GM12878 (cell line): ENCODE measurements around the gene GIGYF2. TPM values are rescaled to one million over a fixed set of nuclear protein-coding genes. Genes with fewer than 3 reads are reported as not detected.

Experiments used
- ATAC-seq: fragments of 200-7000 bp; cut with Tn5 transposase; 3 replicates; pipeline ENCODE4 v1.9.1; 2020; ENCODE audit warnings: mild to moderate bottlenecking, moderate library complexity
- BruUV-seq: library from RNA; stranded (reverse); fragments of 400-500 nt; replicated peaks from 2 replicates; lab custom pipeline; 2021; lab: Mats Ljungman, UMichigan
- CTCF ChIA-PET: fragments of 300-600 bp; sonication (Branson Sonifier 250); formaldehyde crosslinking; extraction: SDS; loops from one replicate; lab custom pipeline; 2021; ENCODE audit warnings: inconsistent platforms; lab: Yijun Ruan, JAX
- POLR2A ChIA-PET: fragments of 350-600 bp; formaldehyde crosslinking; extraction: SDS; loops from one replicate; lab custom pipeline; 2021; ENCODE audit warnings: inconsistent platforms; lab: Charles Lee
- RAD21 ChIA-PET: fragments of 300-600 bp; sonication (Branson Sonifier 250); formaldehyde crosslinking; loops from one replicate; lab custom pipeline; 2023; ENCODE audit warnings: antibody characterized with exemption; ENCODE audit not compliant: unreplicated experiment; lab: Charles Lee
- SMC1A ChIA-PET: fragments of 300-600 bp; sonication (Branson Sonifier 250); formaldehyde crosslinking; loops from one replicate; lab custom pipeline; 2023; ENCODE audit not compliant: unreplicated experiment, uncharacterized antibody; lab: Charles Lee
- DNase-seq: peaks from one replicate; pipeline ENCODE4 v3.0.0-alpha.2; 2011; ENCODE audit warnings: low read depth, low spot score
- FAIRE-seq: peaks from 3 replicates; lab custom pipeline; 2011; peaks lifted over from hg19 to GRCh38; lab: Jason Lieb, UNC
- H2AFZ ChIP-seq: 2 replicates; pipeline ENCODE4 v1.6.0; 2011; ENCODE audit warnings: low read depth, low read length, control low read depth; ENCODE audit not compliant: control insufficient read depth
- H3K27ac ChIP-seq: 2 replicates; pipeline ENCODE4 v1.5.1; 2011; ENCODE audit warnings: control low read depth; ENCODE audit not compliant: control insufficient read depth, insufficient read depth
- H3K27me3 ChIP-seq, 2 experiments: replicated peaks in 1 of 2; 2 replicates each; pipeline versions ENCODE4 v1.6.0 to v1.6.1; 2011; ENCODE audit warnings: low read length in 1 of 2; ENCODE audit not compliant: control insufficient read depth in 2 of 2, insufficient read depth in 2 of 2
- H3K36me3 ChIP-seq, 2 experiments: 2 replicates each; pipeline ENCODE4 v1.5.1; 2011; ENCODE audit warnings: low read length in 1 of 2; ENCODE audit not compliant: control insufficient read depth in 2 of 2, insufficient read depth in 2 of 2
- H3K4me1 ChIP-seq: 2 replicates; pipeline ENCODE4 v1.6.1; 2011; ENCODE audit warnings: mild to moderate bottlenecking, low read length, moderate library complexity, mixed read lengths; ENCODE audit not compliant: control insufficient read depth, insufficient read depth
- H3K4me2 ChIP-seq: 2 replicates; pipeline ENCODE4 v1.6.0; 2011; ENCODE audit warnings: control low read depth; ENCODE audit not compliant: control insufficient read depth, insufficient read depth
- H3K4me3 ChIP-seq: fragments of 200-600 bp; sonication (generic); 2 replicates; pipeline ENCODE4 v1.5.1; 2016
- H3K79me2 ChIP-seq: 2 replicates; pipeline ENCODE4 v1.6.0; 2011; ENCODE audit warnings: low read length; ENCODE audit not compliant: control insufficient read depth, insufficient read depth
- H3K9ac ChIP-seq: 2 replicates; pipeline ENCODE4 v1.8.0; 2011; ENCODE audit warnings: low read length, control low read depth, mixed read lengths; ENCODE audit not compliant: control insufficient read depth, insufficient read depth
- H3K9me3 ChIP-seq: replicated peaks from 3 replicates; pipeline ENCODE4 v1.5.1; 2011; ENCODE audit warnings: mild to moderate bottlenecking, low read length; ENCODE audit not compliant: control insufficient read depth, insufficient read depth
- H4K20me1 ChIP-seq: 2 replicates; pipeline ENCODE4 v1.6.0; 2011; ENCODE audit not compliant: control insufficient read depth, insufficient read depth
- CHD4 ChIP-seq: fragments of 200-600 bp; sonication (generic); IDR thresholded peaks from 2 replicates; pipeline ENCODE4 v1.6.1; 2016; ENCODE audit warnings: mild to moderate bottlenecking
- GABPA ChIP-seq: IDR thresholded peaks from 2 replicates; pipeline ENCODE4 v1.6.1; 2014; ENCODE audit warnings: antibody characterized with exemption, low read depth, mild to moderate bottlenecking, inconsistent platforms
- MTA3 ChIP-seq: IDR thresholded peaks from 2 replicates; pipeline ENCODE4 v1.6.1; 2012; ENCODE audit warnings: low read length, inconsistent platforms, borderline replicate concordance
- RUNX3 ChIP-seq: IDR thresholded peaks from 2 replicates; pipeline ENCODE4 v1.6.1; 2012; ENCODE audit warnings: low read length, inconsistent platforms
- SPI1 ChIP-seq: IDR thresholded peaks from 2 replicates; pipeline ENCODE4 v1.6.1; 2011; ENCODE audit warnings: low read depth, mild to moderate bottlenecking, low read length, moderate library complexity, borderline replicate concordance; ENCODE audit not compliant: insufficient read depth
- YY1 ChIP-seq: IDR thresholded peaks from 2 replicates; pipeline ENCODE4 v1.6.1; 2011; ENCODE audit warnings: low read depth, mild to moderate bottlenecking, low read length
- WGBS: methylation state at CpG from one replicate; pipeline ENCODE4 v1.1.6; 2016; ENCODE audit warnings: low lambda C conversion rate; ENCODE audit not compliant: insufficient replicate concordance, insufficient coverage; ENCODE audit errors: missing lambda C conversion rate; 5-methylcytosine and 5-hydroxymethylcytosine counted together
- in situ Hi-C: fragments of 300-500 bp; cut with MboI; formaldehyde crosslinking; loops from 9 replicates; pipeline ENCODE4 v1.14.3; 2018; ENCODE audit warnings: mixed read lengths
- intact Hi-C: fragments of 100-400 bp; cut with micrococcal nuclease; formaldehyde crosslinking; loops from one replicate; pipeline ENCODE4 v1.14.2; 2022; ENCODE audit not compliant: unreplicated experiment
- polyA plus RNA-seq, 11 experiments: library from polyadenylated mRNA; depleted of rRNA in 4 of 11; unstranded in 6 of 11; stranded (reverse) in 5 of 11; fragments of >200 nt; fragmentation: Nextera tagmentation in 4 of 11; fragmentation: Illumina TruSeq in 1 of 11; extraction: Ambion mirVana in 4 of 11; extraction: Trizol in 1 of 11; gene quantifications; 1 replicate in 1 of 11; 2 replicates in 10 of 11; pipeline versions ENCODE4 v1.2.1 to v1.2.3, GENCODE V29; 2011 to 2016; ENCODE audit warnings: inconsistent platforms in 2 of 11, missing spikeins in 2 of 11, low read depth in 1 of 11
- total RNA-seq, 4 experiments: library from RNA; depleted of rRNA in 3 of 4; stranded (reverse); fragments of >200 nt in 3 of 4; fragmentation: Illumina TruSeq in 1 of 4; extraction: Trizol in 1 of 4; gene quantifications; 2 replicates each; pipeline versions ENCODE4 v1.2.1 to v1.2.3, GENCODE V29; 2013 to 2021
- TF ChIP-seq, protein P1 (sequence below): IDR thresholded peaks from 2 replicates; pipeline ENCODE4 v1.6.1; 2011; ENCODE audit warnings: mild to moderate bottlenecking, low read depth, low read length, moderate library complexity; ENCODE audit not compliant: insufficient replicate concordance
- TF ChIP-seq, protein P2 (sequence below): IDR thresholded peaks from 2 replicates; pipeline ENCODE4 v1.6.1; 2011; ENCODE audit warnings: borderline replicate concordance, low read depth, mild to moderate bottlenecking, moderate library complexity, mixed read lengths, low read length; ENCODE audit not compliant: insufficient read depth; ENCODE audit errors: extremely low read length
- TF ChIP-seq, protein P3 (sequence below): IDR thresholded peaks from 2 replicates; pipeline ENCODE4 v1.6.1; 2012; ENCODE audit warnings: mild to moderate bottlenecking, low read depth, low read length
- TF ChIP-seq, protein P4 (sequence below): fragments of 450-650 bp; IDR thresholded peaks from 2 replicates; pipeline ENCODE4 v1.6.1; 2016; ENCODE audit warnings: mild to moderate bottlenecking, moderate library complexity, borderline replicate concordance
- TF ChIP-seq, protein P5 (sequence below): IDR thresholded peaks from 2 replicates; pipeline ENCODE4 v1.6.1; 2012; ENCODE audit warnings: low read length, inconsistent platforms

GIGYF2 gene
- total and polyA plus RNA-seq, 10 of the 15 experiments (the other 5 are each of a cell fraction or from before 2014, with no cell fraction given), result 12.2 to 47.2 (median 39.0) TPM

DNA sequence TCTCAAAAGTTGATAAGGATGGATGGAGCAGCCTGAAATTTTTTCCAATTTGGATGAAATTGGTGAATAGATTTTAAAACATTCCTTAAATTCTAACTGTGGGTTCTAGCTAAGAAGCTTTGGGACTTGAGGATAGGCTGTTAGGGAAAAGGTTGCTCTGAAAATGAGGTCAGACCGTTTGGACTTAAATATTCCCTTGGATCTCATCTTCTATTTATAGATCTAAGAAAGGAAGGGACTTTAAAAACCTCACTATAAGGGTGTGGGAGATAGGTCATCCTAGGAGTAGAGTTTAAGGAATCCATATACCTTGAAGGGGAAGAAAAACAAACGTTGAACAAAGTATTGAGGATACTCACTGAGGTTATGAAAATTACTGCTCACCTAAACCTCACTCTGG lies 155.5 kb downstream of the GIGYF2 start:
- no peak for FAIRE-seq
- in situ Hi-C loops, result loop anchor here (5.0 kb wide), 2 partner anchors 175 to 400 kb away; partner anchors contain the start of gene ATG16L1
- CTCF ChIA-PET, result interaction anchor here (0.6 to 4.1 kb wide), 18 partner anchors 9 to 411 kb away, joined by 3 to 37 read pairs (median 4); partner anchors contain the start of genes ATG16L1 and INPP5D
- TF ChIP-seq MTA3, result no peak
- TF ChIP-seq, protein P1, sequence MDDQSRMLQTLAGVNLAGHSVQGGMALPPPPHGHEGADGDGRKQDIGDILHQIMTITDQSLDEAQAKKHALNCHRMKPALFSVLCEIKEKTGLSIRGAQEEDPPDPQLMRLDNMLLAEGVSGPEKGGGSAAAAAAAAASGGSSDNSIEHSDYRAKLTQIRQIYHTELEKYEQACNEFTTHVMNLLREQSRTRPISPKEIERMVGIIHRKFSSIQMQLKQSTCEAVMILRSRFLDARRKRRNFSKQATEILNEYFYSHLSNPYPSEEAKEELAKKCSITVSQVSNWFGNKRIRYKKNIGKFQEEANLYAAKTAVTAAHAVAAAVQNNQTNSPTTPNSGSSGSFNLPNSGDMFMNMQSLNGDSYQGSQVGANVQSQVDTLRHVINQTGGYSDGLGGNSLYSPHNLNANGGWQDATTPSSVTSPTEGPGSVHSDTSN, result no peak
- TF ChIP-seq, protein P2, sequence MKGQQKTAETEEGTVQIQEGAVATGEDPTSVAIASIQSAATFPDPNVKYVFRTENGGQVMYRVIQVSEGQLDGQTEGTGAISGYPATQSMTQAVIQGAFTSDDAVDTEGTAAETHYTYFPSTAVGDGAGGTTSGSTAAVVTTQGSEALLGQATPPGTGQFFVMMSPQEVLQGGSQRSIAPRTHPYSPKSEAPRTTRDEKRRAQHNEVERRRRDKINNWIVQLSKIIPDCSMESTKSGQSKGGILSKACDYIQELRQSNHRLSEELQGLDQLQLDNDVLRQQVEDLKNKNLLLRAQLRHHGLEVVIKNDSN, result no peak
- TF ChIP-seq, protein P3, sequence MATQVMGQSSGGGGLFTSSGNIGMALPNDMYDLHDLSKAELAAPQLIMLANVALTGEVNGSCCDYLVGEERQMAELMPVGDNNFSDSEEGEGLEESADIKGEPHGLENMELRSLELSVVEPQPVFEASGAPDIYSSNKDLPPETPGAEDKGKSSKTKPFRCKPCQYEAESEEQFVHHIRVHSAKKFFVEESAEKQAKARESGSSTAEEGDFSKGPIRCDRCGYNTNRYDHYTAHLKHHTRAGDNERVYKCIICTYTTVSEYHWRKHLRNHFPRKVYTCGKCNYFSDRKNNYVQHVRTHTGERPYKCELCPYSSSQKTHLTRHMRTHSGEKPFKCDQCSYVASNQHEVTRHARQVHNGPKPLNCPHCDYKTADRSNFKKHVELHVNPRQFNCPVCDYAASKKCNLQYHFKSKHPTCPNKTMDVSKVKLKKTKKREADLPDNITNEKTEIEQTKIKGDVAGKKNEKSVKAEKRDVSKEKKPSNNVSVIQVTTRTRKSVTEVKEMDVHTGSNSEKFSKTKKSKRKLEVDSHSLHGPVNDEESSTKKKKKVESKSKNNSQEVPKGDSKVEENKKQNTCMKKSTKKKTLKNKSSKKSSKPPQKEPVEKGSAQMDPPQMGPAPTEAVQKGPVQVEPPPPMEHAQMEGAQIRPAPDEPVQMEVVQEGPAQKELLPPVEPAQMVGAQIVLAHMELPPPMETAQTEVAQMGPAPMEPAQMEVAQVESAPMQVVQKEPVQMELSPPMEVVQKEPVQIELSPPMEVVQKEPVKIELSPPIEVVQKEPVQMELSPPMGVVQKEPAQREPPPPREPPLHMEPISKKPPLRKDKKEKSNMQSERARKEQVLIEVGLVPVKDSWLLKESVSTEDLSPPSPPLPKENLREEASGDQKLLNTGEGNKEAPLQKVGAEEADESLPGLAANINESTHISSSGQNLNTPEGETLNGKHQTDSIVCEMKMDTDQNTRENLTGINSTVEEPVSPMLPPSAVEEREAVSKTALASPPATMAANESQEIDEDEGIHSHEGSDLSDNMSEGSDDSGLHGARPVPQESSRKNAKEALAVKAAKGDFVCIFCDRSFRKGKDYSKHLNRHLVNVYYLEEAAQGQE, result no peak
- no peak for TF ChIP-seq YY1
- no peak for TF ChIP-seq RUNX3
- TF ChIP-seq GABPA, result no peak
- TF ChIP-seq, protein P4, sequence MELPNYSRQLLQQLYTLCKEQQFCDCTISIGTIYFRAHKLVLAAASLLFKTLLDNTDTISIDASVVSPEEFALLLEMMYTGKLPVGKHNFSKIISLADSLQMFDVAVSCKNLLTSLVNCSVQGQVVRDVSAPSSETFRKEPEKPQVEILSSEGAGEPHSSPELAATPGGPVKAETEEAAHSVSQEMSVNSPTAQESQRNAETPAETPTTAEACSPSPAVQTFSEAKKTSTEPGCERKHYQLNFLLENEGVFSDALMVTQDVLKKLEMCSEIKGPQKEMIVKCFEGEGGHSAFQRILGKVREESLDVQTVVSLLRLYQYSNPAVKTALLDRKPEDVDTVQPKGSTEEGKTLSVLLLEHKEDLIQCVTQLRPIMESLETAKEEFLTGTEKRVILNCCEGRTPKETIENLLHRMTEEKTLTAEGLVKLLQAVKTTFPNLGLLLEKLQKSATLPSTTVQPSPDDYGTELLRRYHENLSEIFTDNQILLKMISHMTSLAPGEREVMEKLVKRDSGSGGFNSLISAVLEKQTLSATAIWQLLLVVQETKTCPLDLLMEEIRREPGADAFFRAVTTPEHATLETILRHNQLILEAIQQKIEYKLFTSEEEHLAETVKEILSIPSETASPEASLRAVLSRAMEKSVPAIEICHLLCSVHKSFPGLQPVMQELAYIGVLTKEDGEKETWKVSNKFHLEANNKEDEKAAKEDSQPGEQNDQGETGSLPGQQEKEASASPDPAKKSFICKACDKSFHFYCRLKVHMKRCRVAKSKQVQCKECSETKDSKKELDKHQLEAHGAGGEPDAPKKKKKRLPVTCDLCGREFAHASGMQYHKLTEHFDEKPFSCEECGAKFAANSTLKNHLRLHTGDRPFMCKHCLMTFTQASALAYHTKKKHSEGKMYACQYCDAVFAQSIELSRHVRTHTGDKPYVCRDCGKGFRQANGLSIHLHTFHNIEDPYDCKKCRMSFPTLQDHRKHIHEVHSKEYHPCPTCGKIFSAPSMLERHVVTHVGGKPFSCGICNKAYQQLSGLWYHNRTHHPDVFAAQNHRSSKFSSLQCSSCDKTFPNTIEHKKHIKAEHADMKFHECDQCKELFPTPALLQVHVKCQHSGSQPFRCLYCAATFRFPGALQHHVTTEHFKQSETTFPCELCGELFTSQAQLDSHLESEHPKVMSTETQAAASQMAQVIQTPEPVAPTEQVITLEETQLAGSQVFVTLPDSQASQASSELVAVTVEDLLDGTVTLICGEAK, result no peak
- no peak for TF ChIP-seq CHD4
- no peak for TF ChIP-seq SPI1
- TF ChIP-seq, protein P5, sequence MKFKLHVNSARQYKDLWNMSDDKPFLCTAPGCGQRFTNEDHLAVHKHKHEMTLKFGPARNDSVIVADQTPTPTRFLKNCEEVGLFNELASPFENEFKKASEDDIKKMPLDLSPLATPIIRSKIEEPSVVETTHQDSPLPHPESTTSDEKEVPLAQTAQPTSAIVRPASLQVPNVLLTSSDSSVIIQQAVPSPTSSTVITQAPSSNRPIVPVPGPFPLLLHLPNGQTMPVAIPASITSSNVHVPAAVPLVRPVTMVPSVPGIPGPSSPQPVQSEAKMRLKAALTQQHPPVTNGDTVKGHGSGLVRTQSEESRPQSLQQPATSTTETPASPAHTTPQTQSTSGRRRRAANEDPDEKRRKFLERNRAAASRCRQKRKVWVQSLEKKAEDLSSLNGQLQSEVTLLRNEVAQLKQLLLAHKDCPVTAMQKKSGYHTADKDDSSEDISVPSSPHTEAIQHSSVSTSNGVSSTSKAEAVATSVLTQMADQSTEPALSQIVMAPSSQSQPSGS, result no peak

More for the DNA sequence above, 155.5 kb downstream of the GIGYF2 start:
- ChIA-PET RAD21 (interaction anchor here (1.3 to 1.6 kb wide), 2 partner anchors 176 to 399 kb away, joined by 5 read pairs; partner anchors contain the start of gene ATG16L1), POLR2A (no interaction called here), SMC1A (interaction anchor here (0.6 to 3.3 kb wide), 8 partner anchors 9 to 401 kb away, joined by 3 to 19 read pairs (median 6); partner anchors contain the start of gene ATG16L1)
- no peaks in the 10 kb centered on the region for H3K9me3 ChIP-seq
- no peak overlapping the region for H3K9ac ChIP-seq
- H4K20me1 ChIP-seq, result no peaks in the 10 kb centered on the region
- H3K4me3 ChIP-seq, result no peak overlapping the region
- H3K36me3 ChIP-seq, result peaks cover 7 to 22% of the 10 kb centered on the region in 2 experiments; a peak in 3 of 4 replicates
- no TSS peak for BruUV-seq
- no peaks in the 10 kb centered on the region for H3K27me3 ChIP-seq
- H2AFZ ChIP-seq, result no peak overlapping the region
- intact Hi-C loops, result loop anchor here (1.0 to 5.0 kb wide), 3 partner anchors 175 to 399 kb away; partner anchors contain the start of gene ATG16L1
- 33% methylated on average over 2 of the region's 2 CpGs for WGBS
- no peaks in the 10 kb centered on the region for H3K4me1 ChIP-seq
- H3K27ac ChIP-seq, result no peak overlapping the region
- DNase-seq (no peak), ATAC-seq (no peak)
- no peak overlapping the region for H3K4me2 ChIP-seq
- no peaks in the 10 kb centered on the region for H3K79me2 ChIP-seq
